Stimulated activated CD4-positive, alpha-beta T cell treated with anti-CD3 and anti-CD28 coated beads, Interleukin-2, amount 100 ng/mL, for 24 hours (primary cell): ENCODE data around the gene MSLN.

Source experiments
- DNase-seq, 2 donors: peaks; one replicate each; pipeline ENCODE4 v3.0.0-alpha.2; 2020

MSLN gene

DNA sequence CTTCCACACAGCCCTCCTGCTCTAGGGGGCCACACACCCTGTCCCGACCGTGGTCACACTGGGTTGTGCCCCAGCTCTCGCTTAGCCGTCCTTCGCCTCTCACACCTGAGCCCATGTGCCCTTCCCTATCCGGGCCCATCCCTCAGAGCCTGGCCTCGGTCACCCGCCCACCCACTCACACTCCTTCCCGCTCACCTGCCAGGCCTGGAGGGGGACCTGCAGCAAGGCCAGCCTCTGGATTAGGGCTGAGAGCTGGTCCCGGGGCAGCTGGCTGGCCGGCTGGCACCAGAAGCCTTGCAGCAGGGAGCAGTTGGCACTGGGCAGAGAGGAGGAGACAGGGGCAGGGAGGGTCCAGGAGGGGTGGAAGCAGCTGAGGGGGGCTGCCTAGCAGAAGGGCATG is 17.9 kb downstream of the MSLN start:
- no peak for DNase-seq

DNA sequence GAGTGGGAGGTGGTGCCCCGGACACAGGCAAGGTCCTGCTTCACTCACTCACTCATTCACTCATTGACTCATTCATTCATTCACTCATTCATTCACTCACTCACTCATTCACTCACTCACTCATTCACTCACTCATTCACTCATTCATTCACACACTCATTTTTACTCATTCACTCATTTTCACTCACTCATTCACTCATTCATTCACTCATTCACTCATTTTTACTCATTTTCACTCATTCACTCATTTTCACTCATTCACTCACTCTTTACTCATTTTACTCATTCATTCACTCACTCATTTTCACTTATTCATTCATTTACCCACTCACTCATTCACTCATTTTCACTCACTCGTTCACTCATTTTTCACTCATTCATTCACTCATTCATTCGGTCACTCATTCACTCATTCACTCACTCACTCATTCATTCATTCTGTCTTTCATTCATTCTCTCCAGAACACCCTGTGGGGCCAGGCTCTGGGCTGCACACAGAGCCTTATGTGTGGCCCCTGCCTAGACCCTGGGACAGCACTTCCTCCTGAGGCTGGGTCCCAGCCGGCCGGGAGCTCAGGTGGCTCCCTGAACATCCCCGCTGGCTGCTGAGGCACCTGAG is 18.5 kb downstream of the MSLN start:
- DNase-seq, result no peak

DNA sequence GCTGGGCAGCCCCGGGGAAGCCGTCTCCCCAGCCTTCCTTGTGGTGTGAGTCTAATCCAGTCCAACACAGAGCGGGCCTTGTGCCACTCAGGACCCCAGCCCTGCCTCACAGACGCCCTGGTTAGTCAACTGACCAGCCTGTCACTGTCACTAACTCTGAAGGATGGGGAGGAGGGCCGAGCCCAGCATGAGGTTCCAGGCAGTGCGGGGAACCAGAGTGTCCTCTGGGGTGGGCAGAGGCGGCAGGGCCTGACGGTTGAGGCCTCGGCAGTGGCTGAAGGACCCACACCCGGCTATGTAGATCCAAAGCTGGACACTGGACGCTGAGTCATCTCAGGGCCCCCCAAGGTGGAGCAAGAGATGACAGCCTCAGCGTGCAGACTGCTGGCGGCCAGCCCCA is 19.0 kb downstream of the MSLN start:
- DNase-seq, result no peak

DNA sequence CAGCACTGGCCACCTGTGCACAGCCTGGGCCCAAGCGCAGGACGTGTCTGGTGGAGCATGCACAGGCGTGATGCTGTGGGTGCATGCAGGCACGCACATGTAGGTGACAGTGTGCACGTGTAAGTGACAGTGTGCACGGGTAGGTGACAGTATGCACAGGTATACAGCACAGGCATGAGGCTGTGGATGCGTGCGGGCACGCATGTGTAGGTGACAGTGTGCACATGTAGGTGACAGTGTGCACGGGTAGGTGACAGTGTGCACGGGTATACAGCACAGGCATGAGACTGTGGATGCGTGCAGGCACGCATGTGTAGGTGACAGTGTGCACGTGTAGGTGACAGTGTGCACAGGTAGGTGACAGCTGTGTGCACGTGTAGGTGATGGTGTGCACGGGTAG is 19.8 kb downstream of the MSLN start:
- DNase-seq, result no peak

DNA sequence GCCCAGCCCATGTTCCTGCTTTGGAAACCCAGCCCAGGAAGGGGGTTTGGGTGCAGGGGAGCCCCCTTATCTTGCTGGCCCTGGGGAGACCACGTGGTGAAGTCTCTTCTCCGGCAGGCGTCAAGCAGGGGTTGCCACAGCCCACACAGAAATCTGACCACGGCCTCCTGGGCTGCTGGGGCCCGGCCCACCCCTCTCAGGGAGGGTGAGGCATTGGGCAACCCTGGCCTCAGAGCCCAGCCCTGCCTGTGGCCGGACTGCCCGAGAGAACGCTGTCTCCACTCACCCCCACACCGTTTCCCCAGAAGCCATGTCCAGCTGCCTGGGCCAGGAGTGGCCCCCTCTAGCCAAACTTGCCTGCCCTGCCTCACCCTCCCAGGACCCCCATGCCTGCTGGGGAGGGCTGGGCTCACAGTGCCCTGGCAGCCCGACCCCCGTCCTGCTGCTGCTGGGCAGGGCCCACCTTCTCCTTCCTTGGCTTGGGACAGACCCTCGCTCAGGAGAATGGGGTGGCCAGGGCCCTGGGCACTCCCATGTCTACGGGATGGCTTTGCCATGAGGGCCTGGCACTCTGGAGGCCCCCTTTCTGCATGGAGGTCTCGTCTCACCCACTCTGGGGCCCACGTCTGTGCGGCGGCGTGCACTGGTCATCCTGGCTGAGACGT is 20.9 kb downstream of the MSLN start:
- DNase-seq, result no peak

DNA sequence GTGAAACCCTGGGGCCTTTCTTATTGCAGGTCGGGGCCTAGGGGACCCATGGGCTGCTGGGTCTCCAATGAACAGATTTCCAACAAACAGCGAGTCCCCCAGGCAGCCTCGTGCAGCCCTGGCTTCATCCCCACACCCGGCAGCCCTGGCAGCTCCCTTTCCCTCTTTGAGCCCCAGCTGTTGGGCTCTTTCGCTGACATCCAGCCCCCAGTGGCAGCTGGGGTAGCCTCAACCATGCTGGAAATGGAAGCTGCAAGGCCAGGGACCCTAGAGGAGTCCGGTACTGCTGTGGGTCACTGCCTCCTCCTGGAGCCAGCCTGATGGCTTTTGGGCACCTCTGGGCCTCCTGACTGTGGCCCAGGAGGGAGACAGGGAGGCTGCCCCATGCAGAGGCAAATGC is 21.7 kb downstream of the MSLN start:
- DNase-seq, result no peak

DNA sequence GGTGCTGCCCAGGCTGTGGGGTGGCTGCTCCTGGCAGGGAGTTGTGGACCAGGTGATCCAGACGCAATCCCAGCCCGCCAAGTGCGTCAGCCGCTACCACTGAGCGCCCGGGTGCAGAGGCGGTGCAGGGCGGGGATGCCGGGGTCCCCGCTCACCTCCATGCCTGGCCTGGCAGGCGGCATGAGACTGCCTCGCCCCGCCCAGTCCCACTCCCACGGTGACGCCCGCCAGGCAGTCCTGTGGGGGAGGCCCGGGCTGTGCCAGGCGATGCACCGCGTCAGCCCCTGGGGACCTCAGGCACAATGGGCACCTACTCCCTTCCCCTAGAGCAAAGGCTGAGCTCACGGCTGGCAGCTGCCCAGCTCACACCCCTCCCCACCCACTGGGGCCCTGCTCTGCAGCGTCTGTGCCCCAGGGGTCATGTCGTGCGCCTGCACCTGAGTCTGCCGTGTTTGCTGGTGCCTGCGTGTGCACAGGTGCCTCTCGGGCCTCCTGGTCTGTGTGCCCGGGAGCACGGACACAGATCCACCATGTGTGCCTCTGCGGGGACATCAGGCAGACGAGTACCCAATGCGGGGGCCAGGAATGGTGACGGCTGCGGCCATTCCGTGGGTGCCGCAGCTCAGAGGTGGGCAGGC is 22.4 kb downstream of the MSLN start:
- DNase-seq, result no peak

DNA sequence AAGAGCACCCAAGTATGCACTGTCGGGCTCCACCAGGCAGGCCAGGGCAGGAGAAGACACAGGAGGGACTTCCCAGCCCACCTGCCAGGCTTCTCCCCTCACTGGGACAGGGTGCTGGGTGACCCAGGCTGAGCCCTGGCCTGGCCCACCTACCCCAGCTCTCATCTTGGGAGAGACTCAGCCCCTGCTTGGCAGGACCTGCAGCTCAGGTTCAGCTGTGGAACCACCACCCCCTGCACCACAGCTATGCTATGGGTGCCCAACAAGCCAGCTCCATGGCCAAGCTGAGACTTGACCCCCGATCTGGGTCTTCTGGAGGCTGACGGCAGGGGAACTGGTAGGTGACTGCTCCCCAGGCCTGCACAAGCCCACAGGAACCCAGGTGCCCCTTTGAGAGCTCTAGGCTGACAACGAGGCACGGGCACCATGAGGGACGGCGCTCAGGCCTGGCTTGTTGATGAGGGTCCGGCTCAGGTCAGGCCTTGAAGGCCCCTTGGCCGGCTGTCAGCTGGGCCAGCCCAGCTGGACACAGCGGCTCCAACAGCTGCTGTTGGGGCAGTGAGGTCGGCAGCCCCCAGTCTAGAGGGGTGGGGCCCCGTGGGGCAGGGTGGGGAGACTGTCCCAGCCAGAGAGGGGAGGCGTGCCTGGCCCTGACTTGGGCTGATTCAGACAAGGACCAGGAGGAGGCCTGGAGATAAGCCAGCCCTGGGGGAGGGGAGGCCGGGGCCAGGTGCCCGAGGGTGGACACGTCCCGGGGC is 23.0 kb downstream of the MSLN start:
- DNase-seq, result peak in 1 of 2 donors; percentile 29

DNA sequence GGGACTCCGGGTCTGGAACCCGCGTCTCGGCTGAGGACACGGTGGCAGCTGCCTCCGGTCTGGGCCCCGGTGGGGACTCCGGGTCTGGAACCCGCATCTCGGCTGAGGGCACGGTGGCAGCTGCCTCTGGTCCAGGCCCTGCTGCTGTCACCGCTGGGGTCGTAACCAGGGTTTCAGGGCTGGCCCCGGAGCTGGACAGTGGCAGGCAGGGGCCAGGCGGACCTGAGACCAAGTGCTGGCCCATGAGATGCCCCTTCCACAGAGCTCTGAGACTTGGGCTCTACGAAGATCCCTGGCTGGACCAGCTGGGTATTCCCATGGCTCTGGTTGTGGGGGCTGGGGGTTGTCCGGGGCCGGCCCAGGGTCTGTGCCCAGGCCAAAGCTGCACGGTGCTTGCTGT is 23.9 kb downstream of the MSLN start:
- DNase-seq, result no peak

DNA sequence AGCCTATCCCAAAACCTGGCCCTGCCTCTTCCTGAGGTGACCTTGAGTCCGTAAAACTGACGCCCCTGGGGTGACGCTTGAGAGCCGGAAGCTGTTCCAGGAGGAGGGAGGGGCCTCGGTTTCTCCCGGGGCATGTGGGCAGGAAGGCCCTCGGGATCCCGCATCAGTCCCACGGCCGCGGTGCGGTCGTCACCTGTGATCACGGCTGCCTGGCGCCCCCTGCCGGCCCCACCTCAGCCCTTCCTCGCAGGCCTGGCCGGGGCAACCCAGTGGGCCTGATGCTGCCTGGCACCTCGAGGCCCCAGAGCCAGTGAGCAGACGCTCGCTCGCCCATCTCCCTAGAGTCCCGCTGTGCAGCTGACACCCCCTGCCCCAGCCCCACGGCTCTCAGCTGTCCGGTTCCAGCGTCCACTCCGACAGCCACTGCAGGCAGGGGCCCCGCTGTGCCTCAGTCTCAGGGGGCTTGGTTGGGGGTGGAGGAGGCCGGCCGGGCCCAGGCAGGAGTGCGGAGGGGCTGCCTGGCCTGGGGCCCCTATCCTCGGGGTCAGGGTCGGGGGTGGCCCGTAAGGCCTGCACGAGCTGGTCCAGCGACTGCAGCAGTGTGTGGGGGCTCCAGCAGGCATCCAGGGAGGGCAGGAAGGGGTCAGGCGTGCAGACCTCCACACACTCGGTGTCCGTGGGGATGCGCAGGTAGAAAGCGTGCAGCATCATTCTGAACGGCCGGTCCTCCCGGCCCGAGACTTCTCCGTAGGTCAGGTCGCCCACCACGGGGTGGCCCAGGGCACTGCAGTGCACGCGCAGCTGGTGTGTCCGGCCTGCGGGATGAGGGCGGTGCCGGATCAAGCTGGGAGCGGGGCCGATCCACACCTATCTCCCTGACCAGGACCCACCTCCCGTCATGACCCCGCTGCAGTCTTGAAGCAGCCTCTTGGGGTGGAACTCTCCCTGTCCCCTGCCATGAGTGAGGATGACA is 25.3 kb downstream of the MSLN start:
- DNase-seq, result peak; percentile 83 to 86

DNA sequence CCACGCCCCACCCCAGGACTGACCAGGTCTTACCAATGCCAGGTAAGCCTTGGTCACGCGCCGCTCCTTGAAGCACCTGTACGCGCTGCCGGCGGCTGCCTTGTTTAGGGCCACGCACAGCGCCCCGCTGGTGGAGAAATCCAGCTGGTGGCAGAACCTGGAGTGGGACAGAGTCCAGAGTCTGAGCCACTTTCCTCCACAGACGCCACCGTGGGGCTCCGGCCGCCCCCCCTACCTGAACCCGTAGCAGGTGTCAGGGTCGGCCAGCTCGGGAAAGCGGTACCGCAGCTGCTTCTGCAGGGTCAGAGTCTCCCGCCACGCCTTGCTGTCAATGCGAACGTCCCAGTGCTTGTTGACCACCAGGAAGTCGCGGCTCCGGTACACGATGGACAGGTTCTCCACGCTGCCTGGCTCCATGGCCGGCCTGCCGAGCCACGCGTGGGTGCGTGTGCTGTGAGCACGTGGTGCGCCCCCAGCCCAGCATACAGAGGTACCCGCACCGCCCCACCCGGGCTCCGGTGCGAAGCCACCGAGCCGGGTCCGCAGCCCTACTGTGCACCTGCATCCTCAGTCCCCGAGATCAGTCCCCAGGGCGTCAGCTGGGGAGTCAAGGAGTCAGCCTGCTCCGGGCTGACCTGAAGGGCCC is 26.9 kb downstream of the MSLN start:
- no peak for DNase-seq

DNA sequence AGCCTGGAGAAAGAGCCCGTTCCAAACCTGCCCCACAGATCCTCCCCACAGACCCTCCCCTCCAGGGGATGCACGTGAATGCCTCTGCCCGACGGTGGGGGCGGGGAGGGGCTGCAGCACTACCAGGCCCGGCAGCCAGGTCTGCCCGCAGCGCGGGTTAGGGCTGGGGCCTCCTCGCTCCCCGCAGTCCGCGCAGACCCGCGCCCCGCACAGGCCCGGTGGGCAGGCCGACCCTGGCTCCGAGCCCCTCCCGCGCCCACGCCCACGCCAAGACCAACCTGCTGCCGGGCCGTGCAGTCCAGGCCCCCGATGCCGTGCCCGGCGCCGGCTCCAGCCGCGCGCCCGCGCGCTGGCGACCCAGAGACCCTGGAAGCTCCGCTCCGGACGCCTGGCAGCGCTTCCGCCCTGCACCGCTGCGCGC is 27.5 kb downstream of the MSLN start, which contains the start of gene RPUSD1:
Gene RPUSD1 (minus strand): TSS at position 404 of the 421 bp plus-strand sequence. CDS start 644 bp downstream, outside the sequence.
- peak in 1 of 2 donors; percentile 29 for DNase-seq

DNA sequence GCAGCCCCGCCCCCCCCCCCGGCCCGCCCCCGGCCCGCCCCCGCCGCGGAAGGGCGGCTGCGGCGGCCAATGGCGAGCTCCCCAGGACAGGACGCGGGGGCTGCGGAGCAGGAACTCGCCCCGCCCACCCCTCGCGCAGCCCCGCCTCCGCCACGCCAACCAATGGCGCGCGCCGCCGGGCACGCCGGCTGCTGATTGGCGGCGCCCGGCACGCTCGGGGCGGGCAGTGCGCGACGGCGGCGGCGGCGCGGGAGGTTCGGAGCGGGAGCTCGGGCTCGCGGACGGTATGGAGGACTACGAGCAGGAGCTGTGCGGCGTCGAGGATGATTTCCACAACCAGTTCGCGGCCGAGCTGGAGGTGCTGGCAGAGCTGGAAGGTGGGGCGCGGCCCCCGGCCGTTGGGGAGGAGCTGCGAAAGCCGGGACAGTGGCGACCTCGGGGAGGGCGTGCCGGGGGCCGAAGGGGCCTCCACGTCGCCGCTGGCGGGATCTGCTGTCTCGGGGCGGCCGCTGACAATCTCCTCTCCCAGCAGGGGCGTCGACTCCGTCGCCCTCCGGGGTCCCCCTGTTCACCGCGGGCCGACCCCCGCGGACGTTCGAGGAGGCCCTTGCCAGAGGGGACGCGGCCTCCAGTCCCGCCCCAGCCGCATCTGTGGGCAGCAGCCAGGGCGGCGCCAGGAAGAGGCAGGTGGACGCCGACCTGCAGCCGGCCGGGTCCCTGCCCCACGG is 28.0 kb downstream of the MSLN start, which contains the start of gene CHTF18:
Gene CHTF18 (plus strand): TSS at position 222 of the 728 bp plus-strand sequence. CDS start 65 bp downstream, at position 287.
- DNase-seq, result peak; percentile 92 to 93

DNA sequence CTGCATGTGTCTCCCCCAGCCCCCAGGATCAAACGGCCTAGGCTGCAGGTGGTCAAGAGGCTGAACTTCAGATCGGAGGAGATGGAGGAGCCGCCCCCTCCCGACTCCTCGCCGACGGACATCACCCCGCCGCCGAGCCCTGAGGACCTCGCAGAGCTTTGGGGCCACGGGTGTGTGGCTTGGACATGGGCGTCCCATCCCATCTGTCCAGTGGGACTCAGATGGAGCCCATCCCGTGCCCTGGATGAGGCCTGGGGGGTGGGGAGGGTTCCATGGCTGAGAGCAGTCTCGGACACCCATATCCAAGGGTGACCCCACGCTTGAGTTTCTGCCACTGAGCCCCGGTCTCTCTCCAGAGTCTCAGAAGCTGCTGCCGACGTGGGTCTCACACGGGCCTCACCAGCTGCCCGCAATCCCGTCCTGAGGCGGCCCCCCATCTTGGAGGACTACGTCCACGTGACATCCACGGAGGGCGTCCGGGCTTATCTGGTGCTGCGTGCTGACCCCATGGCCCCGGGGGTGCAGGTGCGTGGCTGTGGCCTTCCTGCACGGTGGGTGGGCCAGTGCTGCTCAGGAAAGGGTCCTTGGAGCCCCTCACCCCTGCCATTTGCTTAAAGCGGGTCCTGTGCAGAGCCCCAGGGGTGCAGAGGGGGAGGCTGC is 28.8 kb downstream of the MSLN start:
- DNase-seq, result no peak

DNA sequence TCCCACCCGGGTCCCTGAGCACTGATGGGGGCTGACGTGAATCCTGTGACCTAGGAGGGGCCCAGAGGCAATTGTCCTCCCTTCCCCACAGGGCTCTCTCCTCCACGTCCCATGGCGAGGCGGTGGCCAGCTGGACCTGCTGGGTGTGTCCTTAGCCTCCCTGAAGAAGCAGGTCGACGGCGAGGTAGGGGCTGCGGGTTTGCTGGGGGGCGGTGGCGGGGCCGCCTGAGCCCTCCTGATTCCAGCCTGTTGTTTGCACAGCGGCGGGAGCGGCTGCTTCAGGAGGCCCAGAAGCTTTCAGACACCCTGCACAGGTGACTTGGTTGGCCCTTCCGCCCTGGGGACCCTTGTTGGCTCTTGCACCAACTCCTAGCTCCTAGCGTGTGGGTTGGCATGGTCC is 29.6 kb downstream of the MSLN start:
- no peak for DNase-seq

DNA sequence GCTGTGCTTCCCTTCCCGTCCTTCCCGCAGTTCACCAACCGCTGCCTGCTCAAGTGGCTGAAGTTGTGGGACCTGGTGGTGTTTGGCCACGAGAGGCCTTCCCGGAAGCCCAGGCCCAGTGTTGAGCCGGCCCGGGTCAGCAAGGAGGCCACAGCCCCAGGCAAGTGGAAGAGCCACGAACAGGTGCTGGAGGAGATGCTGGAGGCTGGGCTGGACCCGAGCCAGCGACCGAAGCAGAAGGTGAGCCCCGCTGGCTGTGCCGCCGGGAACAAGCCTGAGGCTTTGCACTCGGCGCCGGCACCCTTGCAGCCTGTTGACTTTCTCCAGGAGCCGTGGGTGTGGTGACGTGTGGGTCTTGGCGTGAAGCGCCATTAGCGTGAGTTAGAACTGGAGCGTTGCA is 30.6 kb downstream of the MSLN start:
- DNase-seq, result no peak

DNA sequence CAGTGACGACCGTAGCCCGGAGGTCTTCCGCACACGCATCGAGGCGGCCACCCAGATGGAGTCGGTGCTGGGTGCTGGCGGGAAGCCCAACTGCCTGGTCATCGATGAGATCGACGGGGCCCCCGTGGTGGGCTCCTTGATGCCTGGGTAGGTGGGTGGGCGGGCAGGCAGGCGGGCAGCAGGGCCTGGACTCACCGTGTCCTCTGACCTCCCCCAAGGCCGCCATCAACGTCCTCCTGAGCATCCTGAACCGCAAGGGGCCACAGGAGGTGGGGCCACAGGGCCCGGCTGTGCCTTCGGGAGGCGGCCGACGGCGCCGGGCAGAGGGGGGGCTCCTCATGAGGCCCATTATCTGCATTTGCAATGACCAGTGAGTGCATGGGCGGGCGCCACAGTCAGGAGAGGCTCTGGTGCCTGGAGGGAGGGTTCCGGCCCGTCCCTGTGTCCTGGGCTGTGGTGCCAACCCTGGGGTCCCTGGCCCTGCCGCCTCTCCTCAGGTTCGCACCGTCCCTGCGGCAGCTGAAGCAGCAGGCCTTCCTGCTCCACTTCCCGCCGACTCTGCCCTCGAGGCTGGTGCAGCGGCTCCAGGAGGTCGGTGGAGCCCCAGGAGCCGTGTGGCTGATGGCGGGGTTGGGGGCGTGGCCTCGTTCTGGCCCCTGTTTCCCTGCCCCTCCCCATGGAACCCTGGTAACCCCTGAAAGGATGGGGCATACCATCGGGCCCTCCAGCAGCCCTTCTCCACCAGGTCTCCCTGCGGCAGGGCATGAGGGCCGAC is 31.9 kb downstream of the MSLN start:
- no peak for DNase-seq

DNA sequence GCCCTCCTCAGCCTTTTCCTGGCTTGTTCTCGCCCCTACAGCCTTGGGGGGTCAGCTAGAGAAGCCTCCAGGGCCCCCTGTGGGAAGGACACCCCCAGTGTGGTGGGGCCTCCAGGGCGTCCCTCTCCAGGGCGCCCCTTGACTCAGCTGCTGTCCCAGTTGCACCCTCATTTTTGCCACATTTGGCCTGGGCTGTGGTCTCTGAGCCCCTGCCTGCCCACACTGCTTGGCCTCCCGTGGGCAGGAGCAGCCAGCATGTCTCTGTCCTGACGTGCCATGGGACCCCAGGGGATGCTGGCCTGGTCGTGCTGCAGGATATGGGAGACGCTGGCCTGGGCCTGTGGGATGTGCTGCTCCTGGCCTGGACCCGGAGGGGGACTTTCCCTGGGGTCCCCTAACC is 32.9 kb downstream of the MSLN start:
- no peak for DNase-seq

DNA sequence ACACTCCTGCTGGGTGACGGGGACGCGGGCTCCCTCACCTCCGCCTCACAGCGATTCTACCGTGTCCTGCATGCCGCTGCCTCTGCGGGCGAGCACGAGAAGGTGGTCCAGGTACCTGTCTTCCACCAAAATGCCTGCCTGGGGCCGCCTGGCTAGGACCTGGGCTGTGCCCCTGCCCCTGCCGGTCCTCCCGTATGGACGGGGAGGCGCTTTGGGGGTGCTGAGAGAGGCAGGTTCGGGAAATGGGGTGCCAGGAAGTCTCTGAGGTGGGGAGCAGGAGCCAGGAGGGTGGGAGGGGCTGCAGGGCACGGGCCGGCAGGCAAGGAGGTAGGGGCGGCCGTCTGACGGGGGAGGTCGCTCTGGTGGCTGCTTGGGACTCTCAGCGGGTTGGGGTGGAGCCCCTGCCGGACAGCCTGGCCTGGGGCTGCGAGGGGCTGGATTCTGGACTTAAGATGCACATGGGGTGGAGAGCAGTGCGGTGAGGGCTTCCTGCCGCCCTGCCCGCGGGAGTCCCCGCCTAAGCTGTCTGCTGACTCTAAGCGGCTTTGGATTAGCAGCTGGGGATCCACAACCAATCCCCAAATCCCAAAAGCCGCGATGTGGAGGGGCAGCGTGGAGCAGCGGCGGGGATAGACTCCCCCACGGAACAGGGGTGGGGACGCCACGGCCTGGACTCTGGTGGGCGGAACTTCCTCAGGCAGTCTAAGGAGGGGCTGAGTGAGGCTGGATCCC is 33.7 kb downstream of the MSLN start:
- no peak for DNase-seq
